ENCODE results near the gene MUC4.

DNA sequence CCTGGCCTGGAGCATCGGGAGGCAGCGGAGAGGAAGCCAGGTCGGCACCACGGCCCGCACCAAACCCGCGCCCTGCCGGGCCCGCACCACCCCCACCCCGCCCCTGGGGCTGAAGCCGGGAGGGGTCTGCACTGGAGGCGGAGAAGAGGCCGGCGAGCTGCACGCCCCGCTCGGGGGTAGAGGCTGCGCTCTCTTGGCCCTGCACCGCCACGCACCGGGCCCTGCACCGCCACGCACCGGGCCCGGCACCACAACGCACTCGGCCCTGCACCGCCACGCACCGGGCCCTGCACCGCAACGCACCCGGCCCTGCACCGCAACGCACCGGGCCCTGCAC is 49.5 kb downstream of the MUC4 start:
- TF ChIP-seq, protein P1, sequence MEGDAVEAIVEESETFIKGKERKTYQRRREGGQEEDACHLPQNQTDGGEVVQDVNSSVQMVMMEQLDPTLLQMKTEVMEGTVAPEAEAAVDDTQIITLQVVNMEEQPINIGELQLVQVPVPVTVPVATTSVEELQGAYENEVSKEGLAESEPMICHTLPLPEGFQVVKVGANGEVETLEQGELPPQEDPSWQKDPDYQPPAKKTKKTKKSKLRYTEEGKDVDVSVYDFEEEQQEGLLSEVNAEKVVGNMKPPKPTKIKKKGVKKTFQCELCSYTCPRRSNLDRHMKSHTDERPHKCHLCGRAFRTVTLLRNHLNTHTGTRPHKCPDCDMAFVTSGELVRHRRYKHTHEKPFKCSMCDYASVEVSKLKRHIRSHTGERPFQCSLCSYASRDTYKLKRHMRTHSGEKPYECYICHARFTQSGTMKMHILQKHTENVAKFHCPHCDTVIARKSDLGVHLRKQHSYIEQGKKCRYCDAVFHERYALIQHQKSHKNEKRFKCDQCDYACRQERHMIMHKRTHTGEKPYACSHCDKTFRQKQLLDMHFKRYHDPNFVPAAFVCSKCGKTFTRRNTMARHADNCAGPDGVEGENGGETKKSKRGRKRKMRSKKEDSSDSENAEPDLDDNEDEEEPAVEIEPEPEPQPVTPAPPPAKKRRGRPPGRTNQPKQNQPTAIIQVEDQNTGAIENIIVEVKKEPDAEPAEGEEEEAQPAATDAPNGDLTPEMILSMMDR (IDR thresholded peaks at IDR 0.05) = no peak
- TF ChIP-seq POLR2AphosphoS5 (IDR thresholded peaks at IDR 0.05) (no peak), POLR2A (IDR thresholded peaks at IDR 0.05) (no peak)

Measured in gastroesophageal sphincter (tissue), 3 donors.